Activated CD8-positive, alpha-beta memory T cell treated with anti-CD3 and anti-CD28 coated beads for 1 hour (primary cell): Measurements from ENCODE around the gene TMEM150A.
"Not testable (repeated sequence)": the region's sequence is repeated elsewhere in the genome, so short reads cannot be mapped to it uniquely, and the experiment has no call there.

Source experiments
- DNase-seq, 2 donors: peaks; one replicate each; pipeline ENCODE4 v3.0.0-alpha.2; 2020; ENCODE audit warnings: low read depth in 1 of 2; ENCODE audit errors: extremely low read depth in 1 of 2

The TMEM150A gene

DNA sequence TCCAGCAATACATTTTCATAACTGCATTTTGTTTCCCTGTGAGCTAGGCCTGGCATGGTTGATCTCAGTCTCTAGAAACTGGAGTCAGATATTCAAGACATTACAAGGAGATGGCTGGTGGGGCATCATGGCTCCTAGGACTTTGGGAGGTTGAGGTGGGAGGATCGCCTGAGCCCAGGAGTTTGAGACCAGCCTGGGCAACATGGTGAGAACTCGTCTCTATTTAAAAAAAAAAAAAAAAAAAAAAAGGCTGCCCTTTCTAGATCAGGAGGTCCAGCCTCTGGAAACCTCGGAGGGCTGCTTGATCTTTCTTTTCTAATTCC is 25.5 kb downstream of the TMEM150A start:
- DNase-seq, result no peak

DNA sequence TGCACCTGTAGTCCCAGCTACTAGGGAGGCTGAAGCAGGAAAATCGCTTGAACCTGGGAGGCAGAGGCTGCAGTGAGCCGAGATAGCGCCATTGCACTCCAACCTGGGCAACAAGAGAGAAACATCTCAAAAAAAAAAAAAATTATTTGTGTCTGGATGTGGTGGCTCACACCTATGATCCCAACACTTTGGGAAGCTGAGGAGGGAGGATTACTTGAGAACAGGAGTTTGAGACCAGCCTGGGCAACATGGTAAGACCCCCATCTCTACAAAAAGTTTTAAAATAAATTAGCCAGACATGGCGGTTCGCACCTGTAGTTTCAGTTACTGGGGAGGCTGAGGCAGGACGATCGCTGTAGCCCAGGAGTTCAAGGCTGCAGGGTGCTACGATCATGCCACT is 26.8 kb downstream of the TMEM150A start:
- no peak for DNase-seq

- DNase-seq, result no peak
These were observed 36.2 kb downstream of the TMEM150A start for GRCh38 chr2:85566265-85566664.

DNA sequence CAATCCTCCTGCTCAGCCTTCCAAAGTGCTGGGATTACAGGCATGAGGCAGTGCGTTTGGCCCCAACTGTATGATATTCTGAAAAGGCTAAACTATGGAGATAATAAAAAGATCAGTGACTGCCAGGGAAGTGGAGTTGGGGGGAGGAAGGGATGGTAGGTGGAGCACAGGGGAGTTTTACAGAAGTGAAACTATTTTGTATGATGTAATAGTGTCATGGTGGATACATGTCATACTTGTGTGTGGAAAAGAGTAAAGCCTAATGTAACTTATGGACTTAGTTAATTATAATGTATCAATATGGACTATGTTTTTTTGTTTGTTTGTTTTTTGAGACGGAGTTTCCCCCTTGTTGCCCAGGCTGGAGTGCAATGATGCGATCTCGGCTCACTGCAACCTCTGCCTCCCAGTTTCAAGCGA is 38.3 kb downstream of the TMEM150A start:
- DNase-seq, result no peak

GRCh38 chr2:85561280-85562212 is 41.0 kb downstream of the TMEM150A start, which contains the start of gene GGCX:
TSS of gene GGCX (minus strand) at chr2:85561493. CDS start at chr2:85561428, 65 bp downstream.
- DNase-seq, result peak; percentile 83 to 90

DNA sequence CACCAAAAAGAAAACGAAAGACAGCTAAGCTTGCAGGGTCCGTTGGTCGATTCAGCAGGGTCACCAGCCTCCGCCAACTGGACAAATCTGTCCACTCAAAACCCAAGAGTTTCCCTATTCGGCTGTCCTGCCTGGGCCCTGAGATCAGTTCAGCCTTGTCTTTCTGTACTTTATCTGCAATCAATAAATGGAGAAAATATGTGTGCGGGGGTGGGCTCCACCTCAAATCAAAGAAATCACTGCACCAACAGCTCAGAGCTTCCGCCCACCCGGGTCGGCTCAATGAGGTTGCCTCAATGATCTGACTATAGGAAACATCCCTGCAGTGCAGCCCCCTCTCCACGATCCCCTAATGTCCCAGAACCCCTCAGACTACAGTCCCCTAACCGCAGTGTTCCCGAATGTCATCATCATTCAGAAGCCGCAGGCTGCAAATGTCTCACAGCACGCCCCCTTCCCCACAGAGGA is 41.7 kb downstream of the TMEM150A start:
- no peak for DNase-seq

GRCh38 chr2:85560403-85560726 is 42.1 kb downstream of the TMEM150A start:
- not testable (repeated sequence) for DNase-seq

DNA sequence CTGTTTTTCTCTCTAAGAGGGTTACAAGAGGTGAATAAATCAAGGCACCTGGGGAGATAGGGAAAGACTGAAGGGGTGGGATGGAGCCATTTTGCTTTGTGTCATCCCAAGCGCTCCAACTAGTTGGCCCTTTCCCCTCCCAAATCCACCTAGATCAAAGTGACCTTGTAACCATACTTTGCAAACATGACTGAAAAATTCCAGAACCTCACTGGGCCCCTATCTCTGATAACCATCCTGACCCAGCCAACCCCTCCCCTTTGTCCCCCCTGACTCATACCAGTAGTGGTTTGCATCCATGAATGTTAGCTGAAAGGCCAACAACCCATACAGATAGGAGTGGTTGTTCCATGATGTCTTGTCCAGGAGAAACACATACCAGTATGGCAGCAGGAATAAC is 44.3 kb downstream of the TMEM150A start:
- no peak for DNase-seq

- no peak for DNase-seq
These were observed 45.4 kb downstream of the TMEM150A start for GRCh38 chr2:85557130-85557529.

- DNase-seq, result no peak
These were observed 47.4 kb downstream of the TMEM150A start for GRCh38 chr2:85554980-85555612.

GRCh38 chr2:85553184-85553583 is 49.3 kb downstream of the TMEM150A start:
- no peak for DNase-seq

DNA sequence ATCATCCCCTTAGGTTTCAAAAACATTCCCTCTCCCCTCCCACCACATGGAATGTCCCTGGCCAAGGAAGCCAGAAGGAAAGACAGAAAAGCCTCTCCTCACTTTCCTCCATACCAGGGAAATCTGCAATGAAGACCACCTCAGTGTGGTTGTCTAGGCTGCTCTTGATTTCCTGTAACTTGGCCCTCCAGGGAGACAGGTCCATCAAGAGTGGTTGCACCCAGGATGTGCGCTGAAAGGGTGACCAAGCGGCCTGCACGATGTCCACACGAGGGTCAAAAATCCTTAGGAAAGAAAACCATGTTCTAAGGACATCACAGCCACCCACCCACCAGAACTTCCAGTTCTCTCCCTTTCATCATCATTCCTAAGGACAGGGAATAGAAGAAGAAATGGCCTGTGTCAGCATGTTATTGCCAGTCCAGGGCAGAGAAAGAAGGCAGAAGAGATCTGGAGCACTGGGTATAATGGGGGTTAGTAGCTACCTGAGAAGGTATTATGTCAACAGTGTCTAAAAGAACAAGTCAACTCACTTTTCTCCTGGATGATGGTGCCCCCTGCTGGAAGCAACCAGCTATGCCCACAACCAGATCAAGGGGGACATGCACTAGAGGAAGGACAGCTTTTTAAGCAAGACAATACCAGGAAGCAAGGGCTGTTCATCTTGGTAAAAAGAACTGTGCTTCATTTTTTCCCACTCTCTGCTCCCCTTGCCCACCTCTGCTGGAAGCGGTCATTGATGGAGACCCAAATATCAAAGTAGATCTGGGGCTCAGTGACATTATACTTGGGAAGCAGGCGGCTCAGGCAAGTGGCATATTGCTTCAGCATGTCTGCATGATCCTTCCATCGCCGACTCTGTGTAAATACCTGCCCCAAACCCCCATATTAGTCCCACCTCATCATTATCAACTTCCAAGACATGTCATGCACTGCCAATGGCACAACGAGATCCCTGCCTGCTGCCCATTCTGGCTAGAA is 50.5 kb downstream of the TMEM150A start:
- DNase-seq, result peak; percentile 79 to 81

GRCh38 chr2:85550486-85550885 is 52.0 kb downstream of the TMEM150A start:
- DNase-seq, result no peak

DNA sequence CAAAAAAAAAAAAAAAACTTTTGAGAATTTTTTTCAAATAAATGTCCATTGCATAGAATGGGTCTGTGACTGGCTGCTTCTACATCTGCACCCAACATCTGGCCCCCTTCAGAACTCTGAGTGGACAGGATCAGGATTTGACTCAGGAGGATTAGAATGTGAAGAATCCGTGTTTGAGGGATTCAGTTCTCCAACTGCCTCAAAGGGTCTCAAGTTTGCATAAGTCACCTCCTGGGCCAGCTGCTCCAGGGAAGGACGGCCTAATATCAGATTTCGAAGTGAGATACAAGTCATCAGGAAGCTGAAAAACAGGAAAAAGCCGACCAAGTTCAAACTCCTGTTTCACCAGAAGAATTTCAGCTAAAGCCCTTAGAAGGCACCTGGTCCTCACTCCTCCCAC is 52.7 kb downstream of the TMEM150A start:
- DNase-seq, result no peak

- DNase-seq, result no peak
These were observed 53.4 kb downstream of the TMEM150A start for GRCh38 chr2:85549095-85549494.

GRCh38 chr2:85548608-85548900 is 53.9 kb downstream of the TMEM150A start:
- DNase-seq, result no peak
